H9 (cell line): ENCODE results near the gene ARHGEF10L. TPM values are rescaled to one million over a fixed set of nuclear protein-coding genes. Genes with fewer than 3 reads are reported as not detected.

Experiments
- DNase-seq: peaks from one replicate; pipeline ENCODE4 v3.0.0-alpha.2; 2017
- H2AFZ ChIP-seq: one replicate; pipeline ENCODE4 v1.6.1; 2013; ENCODE audit warnings: mild to moderate bottlenecking, low read length, control low read depth, moderate library complexity
- H2AK5ac ChIP-seq: 2 replicates; pipeline ENCODE4 v1.6.1; 2013; ENCODE audit warnings: low read length, control low read depth, mixed read lengths; ENCODE audit not compliant: insufficient read length
- H2BK120ac ChIP-seq: one replicate; pipeline ENCODE4 v1.6.1; 2013; ENCODE audit warnings: low read depth, mild to moderate bottlenecking, low read length, control low read depth, inconsistent platforms; ENCODE audit not compliant: poor library complexity, severe bottlenecking
- H2BK12ac ChIP-seq: 2 replicates; pipeline ENCODE4 v1.6.1; 2013; ENCODE audit warnings: low read length, control low read depth, mixed read lengths, low read depth; ENCODE audit not compliant: insufficient read length
- H2BK15ac ChIP-seq: 2 replicates; pipeline ENCODE4 v1.6.1; 2013; ENCODE audit warnings: low read depth, low read length, control low read depth
- H2BK20ac ChIP-seq: one replicate; pipeline ENCODE4 v1.6.1; 2013; ENCODE audit warnings: low read depth, mild to moderate bottlenecking, low read length, control low read depth, inconsistent platforms; ENCODE audit not compliant: poor library complexity, severe bottlenecking
- H2BK5ac ChIP-seq: 2 replicates; pipeline ENCODE4 v1.6.1; 2013; ENCODE audit warnings: low read length, control low read depth, mixed read lengths; ENCODE audit not compliant: insufficient read length
- H3K14ac ChIP-seq: 2 replicates; pipeline ENCODE4 v1.6.1; 2013; ENCODE audit warnings: low read length, control low read depth; ENCODE audit not compliant: insufficient read depth
- H3K18ac ChIP-seq: 2 replicates; pipeline ENCODE4 v1.6.1; 2013; ENCODE audit warnings: low read depth, mild to moderate bottlenecking, mixed read lengths, low read length, control low read depth; ENCODE audit not compliant: insufficient read length
- H3K23ac ChIP-seq: 2 replicates; pipeline ENCODE4 v1.6.1; 2013; ENCODE audit warnings: low read length, control low read depth, mixed read lengths, low read depth; ENCODE audit not compliant: insufficient read length
- H3K23me2 ChIP-seq: 2 replicates; pipeline ENCODE4 v1.6.1; 2013; ENCODE audit warnings: low read depth, mild to moderate bottlenecking, mixed read lengths, low read length, control low read depth; ENCODE audit not compliant: insufficient read length, poor library complexity, severe bottlenecking
- H3K27ac ChIP-seq: 2 replicates; pipeline ENCODE4 v1.5.1; 2013; ENCODE audit warnings: low read length, control low read depth, mixed read lengths, low read depth; ENCODE audit not compliant: insufficient read length
- H3K27me3 ChIP-seq: 2 replicates; pipeline ENCODE4 v1.6.1; 2013; ENCODE audit warnings: low read length, control low read depth, inconsistent platforms; ENCODE audit not compliant: insufficient read depth
- H3K4ac ChIP-seq: 2 replicates; pipeline ENCODE4 v1.6.1; 2013; ENCODE audit warnings: low read depth, mild to moderate bottlenecking, control low read depth, inconsistent platforms, low read length, moderate library complexity
- H3K4me1 ChIP-seq: 2 replicates; pipeline ENCODE4 v1.6.1; 2013; ENCODE audit warnings: low read length, control low read depth, inconsistent platforms; ENCODE audit not compliant: insufficient read depth
- H3K4me2 ChIP-seq: 2 replicates; pipeline ENCODE4 v1.6.1; 2013; ENCODE audit warnings: low read length, control low read depth, mixed read lengths; ENCODE audit not compliant: insufficient read length, insufficient read depth
- H3K56ac ChIP-seq: 2 replicates; pipeline ENCODE4 v1.6.1; 2013; ENCODE audit warnings: low read depth, mild to moderate bottlenecking, mixed read lengths, low read length, control low read depth; ENCODE audit not compliant: insufficient read length
- H3K79me1 ChIP-seq: 2 replicates; pipeline ENCODE4 v1.6.1; 2013; ENCODE audit warnings: low read depth, mild to moderate bottlenecking, moderate library complexity, low read length, control low read depth, inconsistent platforms; ENCODE audit not compliant: insufficient read depth, poor library complexity, severe bottlenecking
- H3K79me2 ChIP-seq: 2 replicates; pipeline ENCODE4 v1.6.1; 2013; ENCODE audit warnings: low read length, control low read depth, inconsistent platforms; ENCODE audit not compliant: insufficient read depth
- H3K9ac ChIP-seq: 2 replicates; pipeline ENCODE4 v1.6.1; 2013; ENCODE audit warnings: low read length, control low read depth, mixed read lengths; ENCODE audit not compliant: insufficient read length; ENCODE audit errors: extremely low read depth
- H3K9me3 ChIP-seq: one replicate; pipeline ENCODE4 v1.6.1; 2013; ENCODE audit warnings: low read depth, low read length, inconsistent platforms; ENCODE audit not compliant: control insufficient read depth
- H3T11ph ChIP-seq: one replicate; pipeline ENCODE4 v1.6.1; 2013; ENCODE audit warnings: mild to moderate bottlenecking, low read length, control low read depth, inconsistent platforms
- H4K20me1 ChIP-seq: one replicate; pipeline ENCODE4 v1.6.1; 2013; ENCODE audit not compliant: control insufficient read depth, insufficient read length, insufficient read depth
- H4K5ac ChIP-seq: 2 replicates; pipeline ENCODE4 v1.6.1; 2013; ENCODE audit warnings: low read depth, mild to moderate bottlenecking, mixed read lengths, low read length, control low read depth; ENCODE audit not compliant: insufficient read length
- H4K8ac ChIP-seq: replicated peaks from 2 replicates; pipeline ENCODE4 v1.6.1; 2013; ENCODE audit warnings: low read length, control low read depth, mixed read lengths, low read depth; ENCODE audit not compliant: insufficient read length
- H4K91ac ChIP-seq: 2 replicates; pipeline ENCODE4 v1.6.1; 2013; ENCODE audit warnings: low read depth, mild to moderate bottlenecking, moderate library complexity, mixed read lengths, low read length, control low read depth; ENCODE audit not compliant: insufficient read length
- H3K27ac Mint-ChIP-seq, 3 experiments: 2 replicates in 2 of 3; 3 replicates in 1 of 3; pipeline ENCODE4 v1.8.0; 2020 to 2021; ENCODE audit warnings: mixed read lengths in 3 of 3, mild to moderate bottlenecking in 1 of 3, moderate library complexity in 1 of 3
- H3K27me3 Mint-ChIP-seq: 2 replicates; pipeline ENCODE4 v1.8.0; 2021; ENCODE audit warnings: low read depth, mild to moderate bottlenecking, moderate library complexity, mixed read lengths
- H3K36me3 Mint-ChIP-seq, 3 experiments: 2 replicates in 2 of 3; 3 replicates in 1 of 3; pipeline ENCODE4 v1.8.0; 2020 to 2021; ENCODE audit warnings: low read depth in 3 of 3, mixed read lengths in 3 of 3; ENCODE audit not compliant: insufficient read depth in 1 of 3
- H3K4me1 Mint-ChIP-seq, 2 experiments: 2 replicates each; pipeline ENCODE4 v1.8.0; 2020; ENCODE audit warnings: mixed read lengths in 2 of 2
- H3K4me3 Mint-ChIP-seq, 2 experiments: 2 replicates in 1 of 2; 3 replicates in 1 of 2; pipeline ENCODE4 v1.8.0; 2020 to 2021; ENCODE audit warnings: mild to moderate bottlenecking in 2 of 2, mixed read lengths in 2 of 2, moderate library complexity in 1 of 2
- H3K9me3 Mint-ChIP-seq, 2 experiments: 2 replicates in 1 of 2; 3 replicates in 1 of 2; pipeline ENCODE4 v1.8.0; 2020; ENCODE audit warnings: mild to moderate bottlenecking in 2 of 2, mixed read lengths in 2 of 2, moderate library complexity in 1 of 2
- CTCF ChIP-seq: fragments of 200-600 bp; sonication (generic); conservative IDR thresholded peaks from 3 replicates; pipeline ENCODE4 v1.8.0; 2021; ENCODE audit warnings: antibody characterized with exemption, mild to moderate bottlenecking
- WGBS: extraction: QIAGEN DNeasy Blood & Tissue Kit; methylation state at CpG from one replicate; pipeline ENCODE4 v1.1.7; 2013; ENCODE audit warnings: missing lambda C conversion rate, low lambda C conversion rate, mixed read lengths; ENCODE audit not compliant: insufficient read length; ENCODE audit errors: extremely low coverage; 5-methylcytosine and 5-hydroxymethylcytosine counted together
- total RNA-seq: library from RNA; stranded (reverse); gene quantifications from 2 replicates; pipeline ENCODE4 v1.2.1, GENCODE V29; 2021

Gene ARHGEF10L
- total RNA-seq, 1 experiment from 2014 or later = 20.2 TPM

- peak overlapping the region in 2 of 3 experiments; percentile 50 to 52; a peak in 1 of 7 replicates for H3K27ac Mint-ChIP-seq
- DNase-seq = no peak
- no peak overlapping the region for H3K27ac ChIP-seq
- H3K36me3 Mint-ChIP-seq = peaks cover 20 to 41% (median 34%) of the 10 kb centered on the region in 3 experiments
- H2AFZ ChIP-seq = no peak overlapping the region
- H4K91ac ChIP-seq = no peak overlapping the region
- H2AK5ac ChIP-seq = no peak overlapping the region
- H2BK20ac ChIP-seq = no peak overlapping the region
- H4K5ac ChIP-seq = no peak overlapping the region
- H3K79me1 ChIP-seq = no peaks in the 10 kb centered on the region
- H3K27me3 Mint-ChIP-seq = no peaks in the 10 kb centered on the region
- H3K9ac ChIP-seq = no peak overlapping the region
- H3K4ac ChIP-seq = no peak overlapping the region
- H3K23ac ChIP-seq = no peak overlapping the region
- H3K9me3 ChIP-seq = no peaks in the 10 kb centered on the region
- H4K8ac ChIP-seq = no peak overlapping the region
- WGBS = no CpG with 5 or more reads among the region's 20 CpGs
- no peak overlapping the region for H3K4me2 ChIP-seq
- no peak overlapping the region for H2BK120ac ChIP-seq
- no peak overlapping the region; a peak in 1 of 5 replicates for H3K4me3 Mint-ChIP-seq
- no peak overlapping the region for H2BK12ac ChIP-seq
- H3K23me2 ChIP-seq = no peaks in the 10 kb centered on the region
- H4K20me1 ChIP-seq = no peaks in the 10 kb centered on the region
- H3K79me2 ChIP-seq = no peaks in the 10 kb centered on the region
- TF ChIP-seq CTCF = no peak
- H3K4me1 Mint-ChIP-seq = peaks cover 27 to 36% of the 10 kb centered on the region in 2 experiments
- no peak overlapping the region for H3K14ac ChIP-seq
- no peak overlapping the region for H2BK5ac ChIP-seq
- no peaks in the 10 kb centered on the region for H3K4me1 ChIP-seq
- H3K27me3 ChIP-seq = no peaks in the 10 kb centered on the region
- H3K9me3 Mint-ChIP-seq = no peaks in the 10 kb centered on the region
- H3T11ph ChIP-seq = no peak overlapping the region
- no peak overlapping the region for H3K56ac ChIP-seq
- no peak overlapping the region for H2BK15ac ChIP-seq
- H3K18ac ChIP-seq = no peak overlapping the region
These were observed 129.2 kb downstream of the ARHGEF10L start for GRCh38 chr1:17668624-17669175.
